Measurements from ENCODE around the gene EMX2.
A peak's percentile ranks its signal among the peaks of the same experiment; 100 is the strongest.

- TF ChIP-seq CTCF (conservative IDR thresholded peaks at IDR 0.05 in 1 of 2, IDR thresholded peaks at IDR 0.05 in 1 of 2; ENCODE audit: extremely low read depth in 1 of 2, insufficient read depth in 1 of 2, low read depth in 1 of 2, low read length in 2 of 2) (no peak), EZH2 (IDR thresholded peaks at IDR 0.05; ENCODE audit: borderline replicate concordance, low read length) (peak; percentile 100)
These were observed 2.2 kb downstream of the EMX2 start for GRCh38 chr10:117544711-117545140.
